ENCODE results near the gene CPED1. TPM values are rescaled to one million over a fixed set of nuclear protein-coding genes. Genes with fewer than 3 reads are reported as not detected.

Gene CPED1
- total RNA-seq, 4 donors from 2014 or later = 32.5 to 49.5 (median 40.2) TPM

- no peak for TF ChIP-seq CTCF (IDR thresholded peaks at IDR 0.05; ENCODE audit: low read depth)
These were observed 210.0 kb downstream of the CPED1 start for GRCh38 chr7:121198502-121198901.

GRCh38 chr7:121202125-121202524 is 213.6 kb downstream of the CPED1 start:
- TF ChIP-seq CTCF (IDR thresholded peaks at IDR 0.05; ENCODE audit: low read depth) = no peak

GRCh38 chr7:121202834-121203233 is 214.3 kb downstream of the CPED1 start:
- no peak for TF ChIP-seq CTCF (IDR thresholded peaks at IDR 0.05; ENCODE audit: low read depth)

GRCh38 chr7:121204537-121204936 is 216.0 kb downstream of the CPED1 start:
- TF ChIP-seq CTCF (IDR thresholded peaks at IDR 0.05; ENCODE audit: low read depth) = no peak

- no peak for TF ChIP-seq CTCF (IDR thresholded peaks at IDR 0.05; ENCODE audit: low read depth)
These were observed 217.3 kb downstream of the CPED1 start for GRCh38 chr7:121205777-121206176.

GRCh38 chr7:121211253-121211652 is 222.7 kb downstream of the CPED1 start:
- TF ChIP-seq CTCF (IDR thresholded peaks at IDR 0.05; ENCODE audit: low read depth) = no peak

- TF ChIP-seq CTCF (IDR thresholded peaks at IDR 0.05; ENCODE audit: low read depth) = no peak
These were observed 223.5 kb downstream of the CPED1 start for GRCh38 chr7:121212036-121212435.
